Right lobe of liver (tissue), 4 donors: ENCODE results near the gene ITPKB.

Experiments
- POLR2A ChIP-seq: fragments of 450-650 bp; IDR thresholded peaks from one replicate; pipeline ENCODE4 v1.6.1; 2017; ENCODE audit warnings: antibody characterized with exemption, mild to moderate bottlenecking
- TF ChIP-seq, protein P1 (sequence below), 4 donors: fragments of 200-600 bp in 3 of 4; fragments of 450-650 bp in 1 of 4; IDR thresholded peaks; one replicate each; pipeline versions ENCODE4 v1.5.1 to v1.8.0; 2016 to 2022; ENCODE audit warnings: antibody characterized with exemption in 4 of 4, mild to moderate bottlenecking in 2 of 4
- donor health status: DM: no; HTN: no; CAD: no.
- donor health status: DM: no; HTN: no; CAD: no.
- donor health status: DM: no; HTN: yes; CAD: no.

DNA sequence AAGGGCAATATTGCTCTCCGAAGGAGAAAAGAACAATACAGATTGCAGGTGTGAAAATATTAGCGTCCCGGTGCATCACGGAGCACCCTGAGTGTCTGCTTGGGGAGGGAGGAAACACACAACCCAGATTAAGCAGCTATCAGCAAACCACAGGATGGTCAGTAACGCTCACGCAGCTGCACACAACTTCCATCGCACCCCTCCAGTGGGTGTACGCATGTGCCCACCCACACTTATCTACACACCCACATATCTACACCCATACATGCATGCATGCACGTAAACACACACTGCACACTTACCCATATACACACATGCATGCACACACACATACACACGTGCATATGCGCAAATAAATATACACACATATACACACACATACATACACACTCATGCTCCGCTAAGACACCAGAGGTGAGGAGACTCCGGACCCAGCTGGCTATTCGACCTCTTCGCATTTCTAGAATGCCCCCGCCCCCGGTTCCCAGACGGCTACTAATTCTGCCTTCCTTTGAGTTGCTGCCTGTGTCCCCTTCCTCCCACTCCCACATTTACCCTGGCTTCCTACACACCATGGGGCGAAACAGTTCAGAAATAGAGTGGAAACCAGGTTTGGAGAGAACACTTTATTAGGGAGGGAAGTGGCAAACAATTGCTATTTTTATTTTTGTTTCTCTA is 26.2 kb downstream of the ITPKB start:
- TF ChIP-seq POLR2A, result no peak
- TF ChIP-seq, protein P1, sequence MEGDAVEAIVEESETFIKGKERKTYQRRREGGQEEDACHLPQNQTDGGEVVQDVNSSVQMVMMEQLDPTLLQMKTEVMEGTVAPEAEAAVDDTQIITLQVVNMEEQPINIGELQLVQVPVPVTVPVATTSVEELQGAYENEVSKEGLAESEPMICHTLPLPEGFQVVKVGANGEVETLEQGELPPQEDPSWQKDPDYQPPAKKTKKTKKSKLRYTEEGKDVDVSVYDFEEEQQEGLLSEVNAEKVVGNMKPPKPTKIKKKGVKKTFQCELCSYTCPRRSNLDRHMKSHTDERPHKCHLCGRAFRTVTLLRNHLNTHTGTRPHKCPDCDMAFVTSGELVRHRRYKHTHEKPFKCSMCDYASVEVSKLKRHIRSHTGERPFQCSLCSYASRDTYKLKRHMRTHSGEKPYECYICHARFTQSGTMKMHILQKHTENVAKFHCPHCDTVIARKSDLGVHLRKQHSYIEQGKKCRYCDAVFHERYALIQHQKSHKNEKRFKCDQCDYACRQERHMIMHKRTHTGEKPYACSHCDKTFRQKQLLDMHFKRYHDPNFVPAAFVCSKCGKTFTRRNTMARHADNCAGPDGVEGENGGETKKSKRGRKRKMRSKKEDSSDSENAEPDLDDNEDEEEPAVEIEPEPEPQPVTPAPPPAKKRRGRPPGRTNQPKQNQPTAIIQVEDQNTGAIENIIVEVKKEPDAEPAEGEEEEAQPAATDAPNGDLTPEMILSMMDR (IDR thresholded peaks at IDR 0.05), result no peak
